Measurements from ENCODE around the gene PRKCE. TPM values are rescaled to one million over a fixed set of nuclear protein-coding genes. Genes with fewer than 3 reads are reported as not detected.

The PRKCE gene
- total RNA-seq, 1 experiment from 2014 or later = 14.8 TPM

DNA sequence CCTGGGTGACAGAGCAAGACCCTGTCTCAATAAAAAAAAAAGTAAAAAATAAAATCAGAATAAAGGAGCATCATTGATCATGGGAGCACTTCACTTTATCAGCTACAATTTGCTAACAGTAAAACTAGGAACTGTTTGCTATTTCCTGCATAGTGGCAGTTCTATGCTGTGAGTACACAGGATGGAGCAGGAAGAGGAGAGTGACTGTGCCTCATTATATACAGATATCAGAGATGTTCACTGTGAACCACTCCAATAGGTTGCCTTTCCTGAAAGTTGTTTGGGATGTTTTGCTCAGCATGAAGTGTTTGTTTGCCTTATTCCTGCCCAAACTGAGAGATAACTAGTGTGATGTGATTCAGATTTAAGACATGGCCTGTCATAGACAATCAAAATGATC lies 494.4 kb downstream of the PRKCE start:
- H3K27me3 ChIP-seq (ENCODE audit: insufficient read depth, low read length) = no peaks in the 10 kb centered on the region
- H3K9me3 ChIP-seq (ENCODE audit: control insufficient read depth in 1 of 2, insufficient read depth in 1 of 2, low read depth in 1 of 2, low read length in 2 of 2) = no peaks in the 10 kb centered on the region
- H3K9me2 ChIP-seq (ENCODE audit: insufficient read depth) = no peaks in the 10 kb centered on the region
- no peak overlapping the region for H3K4me3 ChIP-seq (replicated peaks in 1 of 2; ENCODE audit: low read depth in 1 of 2, low read length in 2 of 2)
- ATAC-seq (no peak), DNase-seq (ENCODE audit: low read depth, low spot score) (no peak)
- RAD21 ChIA-PET (ENCODE audit: low non-redundant PET in 1 of 2, low total read pairs in 2 of 2, uncharacterized antibody in 2 of 2, unreplicated experiment in 2 of 2) = no interaction called here
- intact Hi-C loops (cut with micrococcal nuclease) = no loop called here
- POLR2A ChIA-PET = no interaction called here
- TF ChIP-seq, protein P1, sequence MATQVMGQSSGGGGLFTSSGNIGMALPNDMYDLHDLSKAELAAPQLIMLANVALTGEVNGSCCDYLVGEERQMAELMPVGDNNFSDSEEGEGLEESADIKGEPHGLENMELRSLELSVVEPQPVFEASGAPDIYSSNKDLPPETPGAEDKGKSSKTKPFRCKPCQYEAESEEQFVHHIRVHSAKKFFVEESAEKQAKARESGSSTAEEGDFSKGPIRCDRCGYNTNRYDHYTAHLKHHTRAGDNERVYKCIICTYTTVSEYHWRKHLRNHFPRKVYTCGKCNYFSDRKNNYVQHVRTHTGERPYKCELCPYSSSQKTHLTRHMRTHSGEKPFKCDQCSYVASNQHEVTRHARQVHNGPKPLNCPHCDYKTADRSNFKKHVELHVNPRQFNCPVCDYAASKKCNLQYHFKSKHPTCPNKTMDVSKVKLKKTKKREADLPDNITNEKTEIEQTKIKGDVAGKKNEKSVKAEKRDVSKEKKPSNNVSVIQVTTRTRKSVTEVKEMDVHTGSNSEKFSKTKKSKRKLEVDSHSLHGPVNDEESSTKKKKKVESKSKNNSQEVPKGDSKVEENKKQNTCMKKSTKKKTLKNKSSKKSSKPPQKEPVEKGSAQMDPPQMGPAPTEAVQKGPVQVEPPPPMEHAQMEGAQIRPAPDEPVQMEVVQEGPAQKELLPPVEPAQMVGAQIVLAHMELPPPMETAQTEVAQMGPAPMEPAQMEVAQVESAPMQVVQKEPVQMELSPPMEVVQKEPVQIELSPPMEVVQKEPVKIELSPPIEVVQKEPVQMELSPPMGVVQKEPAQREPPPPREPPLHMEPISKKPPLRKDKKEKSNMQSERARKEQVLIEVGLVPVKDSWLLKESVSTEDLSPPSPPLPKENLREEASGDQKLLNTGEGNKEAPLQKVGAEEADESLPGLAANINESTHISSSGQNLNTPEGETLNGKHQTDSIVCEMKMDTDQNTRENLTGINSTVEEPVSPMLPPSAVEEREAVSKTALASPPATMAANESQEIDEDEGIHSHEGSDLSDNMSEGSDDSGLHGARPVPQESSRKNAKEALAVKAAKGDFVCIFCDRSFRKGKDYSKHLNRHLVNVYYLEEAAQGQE (IDR thresholded peaks at IDR 0.05; ENCODE audit: low read depth) = no peak
- no peak for TF ChIP-seq EZH2phosphoT487 (IDR thresholded peaks at IDR 0.05; ENCODE audit: borderline replicate concordance)
- no peak for TF ChIP-seq CBX3 (IDR thresholded peaks at IDR 0.05; ENCODE audit: low read depth)
- TF ChIP-seq, protein P2, sequence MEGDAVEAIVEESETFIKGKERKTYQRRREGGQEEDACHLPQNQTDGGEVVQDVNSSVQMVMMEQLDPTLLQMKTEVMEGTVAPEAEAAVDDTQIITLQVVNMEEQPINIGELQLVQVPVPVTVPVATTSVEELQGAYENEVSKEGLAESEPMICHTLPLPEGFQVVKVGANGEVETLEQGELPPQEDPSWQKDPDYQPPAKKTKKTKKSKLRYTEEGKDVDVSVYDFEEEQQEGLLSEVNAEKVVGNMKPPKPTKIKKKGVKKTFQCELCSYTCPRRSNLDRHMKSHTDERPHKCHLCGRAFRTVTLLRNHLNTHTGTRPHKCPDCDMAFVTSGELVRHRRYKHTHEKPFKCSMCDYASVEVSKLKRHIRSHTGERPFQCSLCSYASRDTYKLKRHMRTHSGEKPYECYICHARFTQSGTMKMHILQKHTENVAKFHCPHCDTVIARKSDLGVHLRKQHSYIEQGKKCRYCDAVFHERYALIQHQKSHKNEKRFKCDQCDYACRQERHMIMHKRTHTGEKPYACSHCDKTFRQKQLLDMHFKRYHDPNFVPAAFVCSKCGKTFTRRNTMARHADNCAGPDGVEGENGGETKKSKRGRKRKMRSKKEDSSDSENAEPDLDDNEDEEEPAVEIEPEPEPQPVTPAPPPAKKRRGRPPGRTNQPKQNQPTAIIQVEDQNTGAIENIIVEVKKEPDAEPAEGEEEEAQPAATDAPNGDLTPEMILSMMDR (IDR thresholded peaks at IDR 0.05 in 2 of 3, conservative IDR thresholded peaks at IDR 0.05 in 1 of 3; ENCODE audit: borderline replicate concordance in 1 of 3, insufficient read depth in 1 of 3, low read depth in 2 of 3, low read length in 2 of 3) = no peak
- no peak for TF ChIP-seq ZNF274 (IDR thresholded peaks at IDR 0.05; ENCODE audit: low read depth, low read length)
- TF ChIP-seq SIN3A (IDR thresholded peaks at IDR 0.05; ENCODE audit: low read depth) = no peak
- TF ChIP-seq JUND (IDR thresholded peaks at IDR 0.05) = no peak
- TF ChIP-seq YY1 (IDR thresholded peaks at IDR 0.05; ENCODE audit: extremely low read depth, insufficient replicate concordance, low read depth, low read length) = no peak
- TF ChIP-seq TCF7L2 (IDR thresholded peaks at IDR 0.05; ENCODE audit: borderline replicate concordance, extremely low read depth, insufficient read depth, insufficient read length) = no peak
- TF ChIP-seq SP1 (IDR thresholded peaks at IDR 0.05; ENCODE audit: low read depth) = no peak
- TF ChIP-seq ELF1 (IDR thresholded peaks at IDR 0.05; ENCODE audit: borderline replicate concordance, low read depth) = no peak
- no peak for TF ChIP-seq POLR2A (IDR thresholded peaks at IDR 0.05; ENCODE audit: borderline replicate concordance, extremely low read depth, insufficient read depth, insufficient read length)
- TF ChIP-seq EZH2 (IDR thresholded peaks at IDR 0.05) = no peak
- H3K36me3 ChIP-seq (ENCODE audit: control insufficient read depth in 1 of 2, insufficient read depth in 2 of 2, low read length in 2 of 2) = no peaks in the 10 kb centered on the region
- H3K4me2 ChIP-seq (ENCODE audit: low read length) = no peak overlapping the region
- peaks cover 8 to 22% of the 10 kb centered on the region in 2 experiments for H3K4me1 ChIP-seq (ENCODE audit: control insufficient read depth in 1 of 2, insufficient read depth in 2 of 2, low read length in 2 of 2)
- H3K79me2 ChIP-seq (ENCODE audit: insufficient read depth, low read length) = no peaks in the 10 kb centered on the region
- CTCF ChIA-PET = no interaction called here
- no TSS peak for BruUV-seq (replicated peaks)
- no peaks in the 10 kb centered on the region for H4K20me1 ChIP-seq (ENCODE audit: insufficient read depth)
- no peak overlapping the region for H3K27ac ChIP-seq (ENCODE audit: low read depth, low read length)
- no peak overlapping the region for H2AFZ ChIP-seq (ENCODE audit: low read depth, low read length, poor library complexity, severe bottlenecking)
- no peak overlapping the region for H3K9ac ChIP-seq (ENCODE audit: low read length)
